Pulmonary artery endothelial cell (primary cell): ENCODE results near the gene NSMCE4A. TPM values are rescaled to one million over a fixed set of nuclear protein-coding genes. Genes with fewer than 3 reads are reported as not detected.
"Not testable (repeated sequence)": the region's sequence is repeated elsewhere in the genome, so short reads cannot be mapped to it uniquely, and the experiment has no call there.

ENCODE experiments used
- DNase-seq: peaks from one replicate; pipeline ENCODE4 v3.0.0-alpha.2; 2011; ENCODE audit warnings: low read depth, low spot score
- total RNA-seq: library from RNA; depleted of rRNA; stranded (reverse); fragments of >200 nt; gene quantifications from 2 replicates; pipeline ENCODE4 v1.2.3, GENCODE V29; 2014

Gene NSMCE4A
- total RNA-seq, result 42.0 and 53.4 TPM in 2 replicates

- no peak for DNase-seq
These were observed at the start of gene NSMCE4A for GRCh38 chr10:121974535-121975294. Gene NSMCE4A, minus strand, starts transcription at chr10:121975217. Its CDS starts 52 bp downstream, at chr10:121975165.

GRCh38 chr10:122023257-122023656 is 48.2 kb upstream of the NSMCE4A start:
- DNase-seq, result not testable (repeated sequence)

DNA sequence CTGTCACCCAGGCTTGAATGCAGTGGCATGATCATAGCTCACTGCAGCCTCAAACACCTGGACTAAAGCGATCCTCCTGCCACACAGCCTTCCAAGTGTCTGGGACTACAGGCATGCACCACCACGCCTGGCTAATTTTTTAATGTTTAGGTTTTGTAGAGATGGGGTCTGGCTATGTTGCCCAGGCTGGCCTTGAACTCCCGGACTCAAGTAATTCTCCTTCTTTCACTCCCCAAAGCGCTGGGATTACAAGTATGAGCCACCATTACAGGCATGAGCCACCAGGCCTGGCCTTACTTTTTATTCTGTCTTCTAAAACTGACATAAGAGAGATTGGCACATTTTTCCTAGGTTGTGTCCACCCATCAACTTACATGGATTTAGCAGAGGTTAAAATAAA is 47.3 kb upstream of the NSMCE4A start:
- DNase-seq, result no peak

GRCh38 chr10:122021828-122022227 is 46.8 kb upstream of the NSMCE4A start:
- no peak for DNase-seq

DNA sequence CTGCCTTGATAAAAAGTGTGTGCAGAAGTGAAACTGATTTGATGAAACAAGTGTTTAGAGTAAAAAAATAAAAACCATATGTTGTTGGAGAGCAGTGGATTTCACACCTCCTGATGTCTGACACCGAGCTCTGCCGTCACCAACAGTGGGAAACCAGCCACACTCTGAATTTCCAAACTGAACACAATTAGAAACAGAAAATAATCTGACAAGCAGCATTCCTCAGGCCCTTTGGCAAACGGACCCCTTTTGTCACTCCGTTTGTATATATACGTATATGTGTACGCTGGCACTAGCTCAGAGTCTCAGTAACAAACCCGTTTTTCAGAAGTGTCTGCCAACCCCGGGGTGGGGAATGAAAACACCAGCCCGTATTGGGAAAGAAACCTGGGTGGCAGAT is 46.4 kb upstream of the NSMCE4A start:
- no peak for DNase-seq

- DNase-seq, result no peak
These were observed 45.2 kb upstream of the NSMCE4A start for GRCh38 chr10:122020226-122020625.

DNA sequence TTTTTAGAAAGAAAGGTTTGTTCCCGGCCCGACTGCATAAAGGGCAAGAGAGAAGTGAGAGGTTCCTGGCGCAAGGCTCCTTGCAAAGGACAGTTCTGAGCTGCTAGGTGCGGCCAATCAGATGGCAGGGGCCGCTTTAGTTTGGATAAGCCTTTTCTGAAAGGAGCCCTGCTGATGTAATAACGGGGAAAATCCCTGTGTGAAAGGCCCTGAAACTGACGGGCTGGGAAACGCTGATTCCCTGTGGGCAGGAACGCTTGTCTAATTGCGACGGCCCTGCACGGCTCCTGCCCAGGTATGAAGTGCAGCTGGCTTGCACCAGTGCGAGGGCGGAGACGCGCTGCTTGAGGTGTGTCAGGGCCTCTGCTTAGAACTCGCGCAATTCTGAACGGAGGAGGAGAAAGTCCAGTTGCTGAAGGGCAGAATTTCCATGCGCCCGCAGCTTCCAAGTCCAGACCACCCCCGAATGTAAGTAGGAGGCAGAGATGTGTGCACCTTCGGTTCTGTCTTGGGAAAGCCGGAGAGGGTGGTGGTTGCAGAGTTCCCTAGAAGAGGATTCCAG is 44.5 kb upstream of the NSMCE4A start:
- no peak for DNase-seq

GRCh38 chr10:122018951-122019413 is 44.0 kb upstream of the NSMCE4A start:
- no peak for DNase-seq

DNA sequence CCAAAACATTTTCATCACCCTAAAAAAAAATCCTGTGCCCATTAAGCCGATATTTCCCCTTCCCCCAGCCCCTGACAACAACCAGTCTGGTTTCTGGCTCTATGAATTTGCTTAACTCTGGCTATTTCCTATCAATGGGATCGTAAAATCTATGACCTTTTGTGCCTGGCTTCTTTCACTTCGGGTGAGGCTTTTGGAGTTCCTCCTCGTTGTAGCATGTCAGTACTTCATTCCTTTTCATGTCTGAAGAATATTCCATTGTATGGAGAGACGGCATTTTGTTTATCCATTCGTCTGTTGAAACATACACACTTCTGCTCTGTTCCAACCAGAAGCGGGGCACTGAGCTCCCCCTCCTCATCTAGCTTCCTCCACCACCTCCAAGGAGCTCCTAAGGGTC is 43.5 kb upstream of the NSMCE4A start:
- DNase-seq, result no peak

GRCh38 chr10:122017926-122018325 is 42.9 kb upstream of the NSMCE4A start:
- DNase-seq, result not testable (repeated sequence)

GRCh38 chr10:122014652-122015248 is 39.7 kb upstream of the NSMCE4A start:
- no peak for DNase-seq

GRCh38 chr10:122013311-122013780 is 38.3 kb upstream of the NSMCE4A start:
- no peak for DNase-seq

DNA sequence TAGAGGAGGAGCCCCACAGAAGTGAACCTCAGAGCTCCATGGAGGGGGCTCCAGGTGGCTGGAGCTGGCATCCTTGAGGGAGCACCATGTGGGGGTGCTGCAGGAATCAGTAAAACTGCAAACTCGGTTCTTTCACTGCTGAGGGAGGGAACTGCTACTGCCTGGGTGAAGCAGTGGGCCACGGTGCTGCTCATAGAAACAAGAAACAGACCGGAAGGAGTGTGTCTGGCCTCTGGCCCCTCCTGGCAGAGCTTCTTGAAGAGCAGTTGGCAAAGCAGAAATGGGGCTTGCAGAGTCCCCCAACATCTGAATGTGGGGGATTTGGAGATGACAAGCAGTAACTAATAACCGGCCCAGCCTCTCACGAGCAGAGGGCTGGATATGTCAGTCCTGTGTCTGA is 37.7 kb upstream of the NSMCE4A start:
- DNase-seq, result no peak

GRCh38 chr10:122010405-122011050 is 35.5 kb upstream of the NSMCE4A start:
- no peak for DNase-seq

DNA sequence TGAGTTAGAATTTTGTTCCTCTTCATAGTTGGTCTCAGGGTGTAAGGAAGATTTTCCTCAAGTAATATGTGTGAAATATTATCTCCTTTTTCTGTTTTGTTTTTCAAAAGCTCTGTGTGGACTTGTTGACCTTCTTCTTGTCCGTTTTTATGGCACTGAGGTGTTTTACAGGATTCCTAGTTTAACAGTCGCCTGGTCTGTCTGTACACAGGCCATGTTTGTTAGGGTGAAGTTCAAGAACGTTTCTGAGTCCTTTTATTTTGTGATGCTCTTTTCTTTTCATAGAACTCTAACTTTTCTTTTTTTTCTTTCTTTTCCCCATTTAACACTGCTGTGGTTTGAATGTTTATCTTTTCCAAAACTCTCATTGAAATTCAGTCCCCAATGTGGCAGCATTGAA is 32.4 kb upstream of the NSMCE4A start:
- DNase-seq, result no peak

- no peak for DNase-seq
These were observed 26.7 kb upstream of the NSMCE4A start for GRCh38 chr10:122001698-122002097.

- DNase-seq, result no peak
These were observed 24.3 kb upstream of the NSMCE4A start for GRCh38 chr10:121999301-121999700.

DNA sequence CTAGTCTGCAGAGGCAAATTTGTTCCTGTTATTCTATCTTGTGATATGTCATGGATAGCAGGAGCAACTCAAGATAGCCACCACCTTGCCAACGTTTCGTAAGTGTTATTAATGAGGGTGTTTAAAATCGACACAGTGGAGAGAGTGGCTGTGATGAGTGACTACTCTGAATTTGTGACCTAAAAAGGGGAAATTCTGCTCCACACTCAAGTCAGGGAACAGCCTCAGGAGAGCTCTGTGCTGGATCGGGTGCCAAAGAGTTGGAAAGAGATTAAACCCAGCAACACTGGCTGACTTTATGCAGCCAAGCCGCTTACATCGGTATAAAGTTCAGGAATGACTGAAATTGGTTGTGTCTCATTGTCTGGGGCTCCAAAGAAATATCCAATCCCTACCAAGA is 23.4 kb upstream of the NSMCE4A start:
- no peak for DNase-seq

DNA sequence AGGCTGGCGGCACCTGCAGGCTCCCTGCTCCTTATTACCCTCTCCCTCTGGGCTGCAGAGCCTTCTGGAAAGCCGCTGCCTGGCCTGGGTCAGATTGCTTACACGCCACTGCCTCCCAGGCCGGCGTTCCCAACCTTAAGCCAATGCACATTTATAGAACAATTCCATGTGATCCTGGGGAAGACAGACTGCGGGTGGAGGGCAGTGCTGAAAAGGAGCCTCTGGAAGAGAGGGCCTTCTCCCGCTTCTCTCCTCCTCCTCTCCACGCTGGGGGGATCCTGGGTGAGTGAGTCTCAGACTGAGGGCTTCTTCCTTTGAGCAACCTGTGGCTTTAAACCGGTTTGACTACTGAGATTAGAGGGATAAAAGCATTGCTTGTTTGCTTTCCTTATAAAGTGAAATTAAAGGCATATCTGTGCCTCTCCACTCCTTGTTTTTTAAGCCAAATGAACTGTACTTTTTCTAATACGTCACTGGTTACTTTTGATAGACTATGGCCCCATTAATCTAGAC is 19.5 kb upstream of the NSMCE4A start:
- no peak for DNase-seq

- not testable (repeated sequence) for DNase-seq
These were observed 16.7 kb upstream of the NSMCE4A start for GRCh38 chr10:121991727-121992126.

DNA sequence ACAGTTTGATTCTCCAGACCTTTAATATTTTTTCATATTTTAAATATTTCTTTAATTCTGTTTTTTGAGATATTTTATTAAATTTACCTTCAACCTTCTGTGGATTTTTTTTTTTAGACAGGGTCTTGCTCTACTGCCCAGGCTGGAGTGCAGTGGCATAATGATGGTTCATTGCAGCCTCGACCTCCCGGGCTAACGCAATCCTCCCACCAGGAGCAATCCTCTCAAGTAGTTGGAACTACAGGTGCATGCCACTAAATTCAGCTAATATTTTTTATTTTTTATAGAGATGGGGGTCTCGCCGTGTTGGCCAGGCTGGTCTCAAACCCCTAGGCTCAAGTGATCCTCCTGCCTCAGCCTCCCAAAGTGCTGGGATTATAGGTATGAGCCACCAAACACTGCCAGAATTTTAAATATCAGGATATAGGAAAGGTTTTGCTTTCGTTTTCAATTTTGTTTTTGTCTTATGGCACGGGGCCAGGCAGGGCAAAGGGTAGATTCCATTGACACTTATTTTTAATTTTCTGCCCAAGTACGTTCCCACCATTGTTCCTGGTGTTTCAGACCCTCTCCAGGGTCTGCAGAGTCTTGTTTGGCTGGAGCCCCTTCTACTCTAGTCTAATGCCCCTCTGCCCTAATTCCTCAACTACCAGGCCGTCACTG is 15.1 kb upstream of the NSMCE4A start:
- DNase-seq, result no peak
